Hepatocyte (in vitro differentiated cells): ENCODE measurements around the gene PRAC2. TPM values are rescaled to one million over a fixed set of nuclear protein-coding genes. Genes with fewer than 3 reads are reported as not detected.

Experiments
- DNase-seq: peaks from one replicate; pipeline ENCODE4 v3.0.0-alpha.2; 2016; ENCODE audit warnings: low spot score
- H2AFZ ChIP-seq: fragments of 200-600 bp; sonication (generic); 2 replicates; pipeline ENCODE4 v1.6.0; 2016; ENCODE audit warnings: antibody characterized with exemption, mild to moderate bottlenecking
- H3K27ac ChIP-seq: fragments of 200-600 bp; sonication (generic); 2 replicates; pipeline ENCODE4 v1.5.1; 2016; ENCODE audit warnings: mild to moderate bottlenecking
- H3K27me3 ChIP-seq: fragments of 200-600 bp; sonication (generic); 2 replicates; pipeline ENCODE4 v1.6.1; 2016
- H3K36me3 ChIP-seq: fragments of 200-600 bp; sonication (generic); replicated peaks from 2 replicates; pipeline ENCODE4 v1.5.1; 2016; ENCODE audit warnings: low read depth; ENCODE audit not compliant: insufficient read depth
- H3K4me1 ChIP-seq: fragments of 200-600 bp; sonication (generic); 2 replicates; pipeline ENCODE4 v1.5.1; 2016; ENCODE audit warnings: mild to moderate bottlenecking, moderate library complexity; ENCODE audit not compliant: insufficient read depth
- H3K4me2 ChIP-seq: fragments of 200-600 bp; sonication (generic); 2 replicates; pipeline ENCODE4 v1.6.0; 2016
- H3K4me3 ChIP-seq: fragments of 200-600 bp; sonication (generic); 2 replicates; pipeline ENCODE4 v1.5.1; 2016; ENCODE audit warnings: mild to moderate bottlenecking
- H3K79me2 ChIP-seq: fragments of 200-600 bp; sonication (generic); 2 replicates; pipeline ENCODE4 v1.6.0; 2017; ENCODE audit warnings: mild to moderate bottlenecking
- H3K9me2 ChIP-seq: fragments of 200-600 bp; sonication (generic); replicated peaks from 2 replicates; pipeline ENCODE4 v1.6.0; 2017; ENCODE audit warnings: mild to moderate bottlenecking; ENCODE audit not compliant: insufficient read depth
- H3K9me3 ChIP-seq: fragments of 200-600 bp; sonication (generic); 2 replicates; pipeline ENCODE4 v1.5.1; 2016; ENCODE audit warnings: low read depth, mild to moderate bottlenecking
- H4K20me1 ChIP-seq: fragments of 200-600 bp; sonication (generic); 2 replicates; pipeline ENCODE4 v1.6.0; 2016; ENCODE audit warnings: mild to moderate bottlenecking; ENCODE audit not compliant: insufficient read depth, poor library complexity, severe bottlenecking
- CTCF ChIP-seq: fragments of 200-600 bp; sonication (generic); IDR thresholded peaks from 2 replicates; pipeline ENCODE4 v1.5.1; 2016; ENCODE audit warnings: antibody characterized with exemption, mild to moderate bottlenecking; ENCODE audit not compliant: poor library complexity
- EZH2 ChIP-seq: fragments of 200-600 bp; sonication (generic); IDR thresholded peaks from 2 replicates; pipeline ENCODE4 v1.6.1; 2016; ENCODE audit warnings: antibody characterized with exemption, mild to moderate bottlenecking, borderline replicate concordance
- EZH2phosphoT487 ChIP-seq: fragments of 200-600 bp; sonication (generic); IDR thresholded peaks from one replicate; pipeline ENCODE4 v1.6.1; 2018; ENCODE audit warnings: antibody characterized with exemption, mild to moderate bottlenecking, low read depth, moderate library complexity; ENCODE audit not compliant: unreplicated experiment, severe bottlenecking
- WGBS: methylation state at CpG from one replicate; pipeline ENCODE4 v1.1.6; 2016; ENCODE audit warnings: low lambda C conversion rate; ENCODE audit errors: missing lambda C conversion rate; 5-methylcytosine and 5-hydroxymethylcytosine counted together
- polyA plus RNA-seq: library from polyadenylated mRNA; unstranded; fragments of >200 nt; fragmentation: Nextera tagmentation; extraction: Ambion mirVana; gene quantifications from 2 replicates; pipeline ENCODE4 v1.2.1, GENCODE V29; 2016
- total RNA-seq: library from RNA; depleted of rRNA; stranded (reverse); fragments of >200 nt; gene quantifications from 2 replicates; pipeline ENCODE4 v1.2.3, GENCODE V29; 2014

PRAC2 gene
- total and polyA plus RNA-seq, 2 experiments from 2014 or later: 1.5 TPM; not detected in 1

GRCh38 chr17:48717367-48718226, 5.4 kb upstream of the PRAC2 start:
- no peak overlapping the region for H3K27ac ChIP-seq
- peak overlapping the region; percentile 70 for H3K4me2 ChIP-seq
- no peaks in the 10 kb centered on the region for H3K9me3 ChIP-seq
- H3K9me2 ChIP-seq: no peaks in the 10 kb centered on the region
- no peak for TF ChIP-seq EZH2
- no peak for TF ChIP-seq CTCF
- TF ChIP-seq EZH2phosphoT487: no peak
- H2AFZ ChIP-seq: no peak overlapping the region
- 18% methylated on average over 10 of the region's 10 CpGs for WGBS
- H3K4me1 ChIP-seq: peaks cover 11% of the 10 kb centered on the region
- H3K36me3 ChIP-seq: no peaks in the 10 kb centered on the region
- no peaks in the 10 kb centered on the region for H3K79me2 ChIP-seq
- H4K20me1 ChIP-seq: no peaks in the 10 kb centered on the region
- H3K27me3 ChIP-seq: peaks cover 94% of the 10 kb centered on the region
- DNase-seq: no peak
- no peak overlapping the region for H3K4me3 ChIP-seq

- no peak overlapping the region for H3K4me3 ChIP-seq
- H4K20me1 ChIP-seq: no peaks in the 10 kb centered on the region
- H3K79me2 ChIP-seq: no peaks in the 10 kb centered on the region
- peaks cover 96% of the 10 kb centered on the region for H3K27me3 ChIP-seq
- no peaks in the 10 kb centered on the region for H3K9me3 ChIP-seq
- TF ChIP-seq EZH2 (no peak), EZH2phosphoT487 (no peak), CTCF (no peak)
- WGBS: 6% methylated on average over 24 of the region's 24 CpGs
- peak overlapping the region; percentile 13 for H2AFZ ChIP-seq
- H3K4me2 ChIP-seq: peak overlapping the region; percentile 70
- no peak for DNase-seq
- H3K27ac ChIP-seq: no peak overlapping the region
- no peaks in the 10 kb centered on the region for H3K36me3 ChIP-seq
- peaks cover 11% of the 10 kb centered on the region for H3K4me1 ChIP-seq
- H3K9me2 ChIP-seq: no peaks in the 10 kb centered on the region
Observed at GRCh38 chr17:48718227-48718760, 4.7 kb upstream of the PRAC2 start.

GRCh38 chr17:48718761-48719641, 4.0 kb upstream of the PRAC2 start:
- Histone ChIP-seq H3K36me3 (no peaks in the 10 kb centered on the region), H3K4me3 (no peak overlapping the region), H3K27me3 (peaks cover 98% of the 10 kb centered on the region), H2AFZ (peak overlapping the region; percentile 28), H3K79me2 (no peaks in the 10 kb centered on the region), H3K4me2 (peak overlapping the region; percentile 70), H3K4me1 (peaks cover 11% of the 10 kb centered on the region), H4K20me1 (no peaks in the 10 kb centered on the region), H3K27ac (no peak overlapping the region), H3K9me3 (no peaks in the 10 kb centered on the region), H3K9me2 (no peaks in the 10 kb centered on the region)
- peak; percentile 99 for TF ChIP-seq EZH2
- no peak for TF ChIP-seq CTCF
- peak; percentile 96 for TF ChIP-seq EZH2phosphoT487
- DNase-seq: no peak
- 1% methylated on average over 78 of the region's 80 CpGs for WGBS
